GM18520 (cell line): ENCODE data around the gene ADORA1.

Source experiments
- ATAC-seq: cut with Tn5 transposase; IDR thresholded peaks from one replicate; pipeline ENCODE4 v1.9.1; 2021; ENCODE audit not compliant: unreplicated experiment

Gene ADORA1

GRCh38 chr1:203184467-203184866 is 56.9 kb downstream of the ADORA1 start:
- no peak for ATAC-seq

GRCh38 chr1:203185061-203185461 is 57.5 kb downstream of the ADORA1 start:
- no peak for ATAC-seq

DNA sequence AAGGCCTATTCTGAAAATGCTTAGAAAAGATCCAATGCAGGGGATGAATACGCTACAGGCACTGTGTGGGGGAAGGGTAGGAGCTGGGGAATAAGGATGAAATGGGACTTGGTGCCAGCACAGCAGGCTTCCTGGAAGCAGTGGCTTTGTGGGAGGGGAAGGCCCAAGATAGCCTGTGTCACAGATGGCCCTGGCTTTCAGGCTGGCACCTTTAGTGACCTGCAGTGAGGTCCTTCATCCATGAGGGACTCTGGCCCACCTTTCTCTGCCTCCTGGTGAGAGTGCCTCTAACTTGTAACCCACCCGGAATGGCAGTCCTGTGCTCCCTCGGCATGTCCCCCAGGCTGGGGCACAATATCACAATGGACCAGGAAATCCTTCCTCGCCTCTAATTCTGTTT is 58.1 kb downstream of the ADORA1 start:
- no peak for ATAC-seq

- ATAC-seq: no peak
These were observed 58.5 kb downstream of the ADORA1 start for GRCh38 chr1:203186091-203186445.

DNA sequence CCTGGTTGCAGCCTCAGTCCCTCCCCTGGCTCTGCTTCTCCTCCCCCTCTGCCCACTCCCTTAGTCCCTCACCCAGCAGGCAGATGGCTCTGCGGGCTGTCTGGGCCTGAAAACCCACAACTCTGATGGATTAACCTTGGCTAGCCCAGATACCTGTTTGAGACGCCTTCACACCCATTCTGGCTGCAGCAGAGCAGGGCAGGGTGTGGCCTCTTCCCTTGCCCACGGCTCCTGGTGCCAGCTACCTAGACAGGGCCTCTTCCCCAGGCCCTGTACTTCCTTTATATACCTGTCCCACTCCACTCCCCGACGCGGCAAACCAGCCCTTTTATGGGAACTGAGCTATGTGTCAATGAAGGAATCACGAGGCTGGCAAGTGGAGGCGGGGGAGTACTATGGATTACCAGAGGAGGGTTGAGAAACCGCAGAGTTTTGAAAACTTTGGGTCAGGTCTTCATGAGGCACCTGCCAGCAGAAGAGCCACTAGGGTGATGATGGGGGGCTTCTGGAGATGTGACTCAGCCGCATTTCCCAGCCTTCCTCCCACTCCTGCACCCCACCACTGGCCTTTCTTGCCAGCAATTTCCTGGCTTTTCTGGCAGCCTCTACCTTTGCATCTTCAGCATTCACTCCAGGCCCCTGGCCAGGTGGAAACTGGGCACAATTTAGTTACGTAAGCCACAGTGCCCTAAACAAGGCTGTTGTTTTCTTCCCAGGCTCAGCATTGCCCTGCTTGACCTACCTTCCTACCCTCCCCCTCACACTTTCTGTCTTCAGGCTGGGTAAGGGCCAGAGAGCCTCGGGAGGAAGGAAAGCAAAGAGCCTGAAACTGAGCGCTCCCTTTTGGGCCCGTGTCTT is 59.1 kb downstream of the ADORA1 start, which contains the start of gene CHI3L1:
CHI3L1 (minus strand) TSS at position 259 of the 858 bp plus-strand sequence; CDS start at position 178, 81 bp downstream.
- no peak for ATAC-seq

GRCh38 chr1:203187304-203187685 is 59.8 kb downstream of the ADORA1 start:
- no peak for ATAC-seq

- ATAC-seq: no peak
These were observed 60.3 kb downstream of the ADORA1 start for GRCh38 chr1:203187689-203188264.

GRCh38 chr1:203188686-203189232 is 61.2 kb downstream of the ADORA1 start:
- ATAC-seq: no peak

DNA sequence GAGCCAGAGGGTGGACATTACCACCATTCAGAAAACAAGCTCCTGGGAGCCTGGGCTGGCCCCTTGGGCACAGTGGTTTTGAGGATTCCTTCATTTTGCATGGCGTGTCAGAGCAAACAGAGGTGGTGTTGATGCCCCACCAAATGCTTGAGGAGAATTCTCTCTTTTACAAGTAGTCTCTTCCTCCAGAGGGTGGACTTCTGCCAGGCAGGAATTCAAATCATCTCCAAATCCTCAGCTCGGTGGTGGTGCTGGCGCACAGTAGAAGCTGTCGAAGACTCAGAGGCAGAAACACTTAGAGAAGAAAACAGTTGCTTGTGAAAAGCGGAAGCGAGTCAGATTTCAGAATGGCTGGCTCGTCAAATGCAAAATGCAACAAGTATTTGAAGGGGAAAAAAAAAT is 62.4 kb downstream of the ADORA1 start:
- no peak for ATAC-seq

GRCh38 chr1:203190949-203191348 is 63.4 kb downstream of the ADORA1 start:
- ATAC-seq: no peak

- ATAC-seq: no peak
These were observed 68.8 kb downstream of the ADORA1 start for GRCh38 chr1:203196371-203196770.

GRCh38 chr1:203197625-203198024 is 70.1 kb downstream of the ADORA1 start:
- no peak for ATAC-seq

DNA sequence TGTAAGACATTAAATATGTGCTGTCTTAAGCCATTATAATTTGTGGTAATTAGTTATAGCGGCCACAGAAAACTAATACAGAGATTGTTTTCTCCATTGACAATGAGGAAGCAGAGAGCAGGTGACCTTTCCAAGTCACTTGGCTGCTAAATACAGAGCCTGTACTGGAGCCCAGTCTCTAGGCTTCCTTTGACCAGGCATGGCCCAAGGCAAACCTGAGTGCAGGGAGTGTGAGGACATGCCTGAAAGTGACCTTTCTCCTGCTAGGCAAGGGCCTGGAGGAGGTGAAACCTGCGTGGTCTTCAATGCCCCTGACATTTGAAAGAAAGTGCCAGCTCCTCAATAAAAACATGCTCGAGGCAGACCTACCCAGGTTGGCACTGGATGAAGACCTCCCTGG is 71.5 kb downstream of the ADORA1 start:
- no peak for ATAC-seq

DNA sequence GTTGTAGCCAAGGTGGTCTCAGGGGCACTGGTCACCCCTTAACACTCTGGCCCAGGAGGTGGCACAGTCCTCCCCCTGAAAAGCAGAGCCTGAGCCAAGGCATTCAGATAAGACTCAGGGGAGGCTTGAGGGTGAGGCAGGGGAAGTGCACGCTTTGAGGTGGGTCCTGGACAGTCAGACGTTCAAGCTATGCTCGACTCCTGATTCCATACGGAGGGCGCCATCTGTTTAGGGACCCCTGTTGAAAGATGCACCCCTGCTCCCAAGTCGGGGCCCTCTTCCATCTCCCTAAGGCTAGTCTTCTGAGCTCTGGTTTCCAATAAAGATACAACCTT is 71.9 kb downstream of the ADORA1 start:
- no peak for ATAC-seq

GRCh38 chr1:203199816-203200571 is 72.5 kb downstream of the ADORA1 start:
- no peak for ATAC-seq

DNA sequence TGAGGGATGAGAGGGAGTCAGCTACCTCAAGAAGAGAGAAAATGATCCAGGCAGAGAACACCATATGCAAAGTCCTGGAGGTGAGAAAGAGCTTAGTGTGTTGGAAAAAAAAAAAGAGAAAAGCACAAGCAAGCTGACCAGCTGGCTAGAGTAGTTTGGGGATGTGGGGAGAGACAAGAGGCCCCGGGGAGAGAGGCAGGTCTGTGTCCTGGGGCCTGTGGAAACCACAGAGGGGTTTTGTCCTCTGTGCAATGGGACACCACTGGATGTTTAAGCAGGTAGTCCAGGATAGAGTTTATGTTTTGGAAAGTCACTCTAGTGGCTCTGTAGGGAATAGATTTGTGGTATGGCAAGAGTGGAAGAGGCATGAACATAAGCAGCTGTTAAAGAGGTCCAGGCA is 73.4 kb downstream of the ADORA1 start:
- no peak for ATAC-seq

- ATAC-seq: no peak
These were observed 74.1 kb downstream of the ADORA1 start for GRCh38 chr1:203201516-203202205.

GRCh38 chr1:203202431-203203245 is 75.1 kb downstream of the ADORA1 start:
- ATAC-seq: no peak

- no peak for ATAC-seq
These were observed 77.2 kb downstream of the ADORA1 start for GRCh38 chr1:203204756-203205155.

- ATAC-seq: no peak
These were observed 78.7 kb downstream of the ADORA1 start for GRCh38 chr1:203206129-203206687.
